ENCODE data around the gene MED26. TPM values are rescaled to one million over a fixed set of nuclear protein-coding genes. Genes with fewer than 3 reads are reported as not detected.
A peak's percentile ranks its signal among the peaks of the same experiment; 100 is the strongest.
"Not testable (repeated sequence)": the region's sequence is repeated elsewhere in the genome, so short reads cannot be mapped to it uniquely, and the experiment has no call there.

Gene MED26
- total RNA-seq = 6.3 TPM

- peak; percentile 96 for ATAC-seq
Observed at GRCh38 chr19:16628183-16628983, at the start of gene MED26. MED26 (minus strand) TSS chr19:16628204; CDS start chr19:16627943, 261 bp downstream.

DNA sequence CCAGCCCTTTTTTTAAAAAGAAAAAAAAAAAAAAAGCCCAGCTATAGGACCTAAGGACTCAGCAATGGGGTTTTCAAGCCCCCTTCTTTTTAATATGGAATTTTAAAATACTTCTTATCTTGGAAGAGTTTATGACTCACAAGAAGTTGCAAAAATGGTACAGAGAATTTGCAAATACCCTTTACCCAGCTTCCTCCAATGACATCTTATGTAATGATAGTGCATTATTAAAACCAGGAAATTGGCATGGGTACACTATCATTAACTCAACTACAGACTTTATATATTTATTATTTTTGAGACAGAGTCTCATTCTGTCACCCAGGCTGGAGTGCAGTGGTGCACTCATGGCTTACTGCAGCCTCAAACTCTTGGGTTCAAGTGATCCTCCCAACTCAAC is 49.1 kb upstream of the MED26 start:
- peak; percentile 62 for ATAC-seq

- peak; percentile 85 for ATAC-seq
Observed at GRCh38 chr19:16676101-16676798, 48.2 kb upstream of the MED26 start.

DNA sequence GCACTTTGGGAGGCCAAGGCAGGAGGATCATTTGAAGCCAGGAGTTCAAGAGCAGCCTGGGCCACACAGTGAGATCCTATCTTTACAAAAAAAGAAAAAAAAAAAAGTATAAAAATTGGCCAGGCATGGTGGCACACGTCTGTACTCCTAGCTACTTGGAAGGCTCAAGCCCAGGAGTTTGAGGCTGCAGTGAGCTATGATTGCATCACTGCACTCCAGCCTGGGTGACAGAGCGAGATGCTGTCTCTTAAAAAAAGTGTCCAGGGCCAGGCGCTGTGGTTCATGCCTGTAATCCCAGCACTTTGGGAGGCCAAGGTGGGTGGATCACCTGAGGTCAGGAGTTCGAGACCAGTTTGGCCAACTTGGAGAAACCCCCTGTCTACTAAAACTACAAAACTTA is 45.8 kb upstream of the MED26 start:
- not testable (repeated sequence) for ATAC-seq

DNA sequence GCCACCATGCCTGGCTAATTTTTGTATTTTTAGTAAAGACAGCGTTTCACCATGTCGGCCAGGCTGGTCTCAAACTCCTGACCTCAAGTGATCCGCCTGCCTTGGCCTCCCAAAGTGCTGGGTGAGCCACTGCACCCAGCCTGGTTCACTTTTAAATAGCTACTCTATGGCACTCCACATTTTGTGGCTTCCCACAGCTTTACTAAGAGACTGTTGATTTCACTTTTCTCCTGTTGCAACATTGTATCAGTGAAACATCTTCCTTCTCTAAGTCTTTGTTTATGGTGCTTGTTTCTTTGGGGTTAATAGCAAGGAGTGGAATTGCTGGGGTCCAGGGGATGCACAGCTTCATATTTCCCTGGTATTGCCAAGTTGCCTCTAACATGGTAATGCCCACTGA is 45.2 kb upstream of the MED26 start:
- no peak for ATAC-seq

DNA sequence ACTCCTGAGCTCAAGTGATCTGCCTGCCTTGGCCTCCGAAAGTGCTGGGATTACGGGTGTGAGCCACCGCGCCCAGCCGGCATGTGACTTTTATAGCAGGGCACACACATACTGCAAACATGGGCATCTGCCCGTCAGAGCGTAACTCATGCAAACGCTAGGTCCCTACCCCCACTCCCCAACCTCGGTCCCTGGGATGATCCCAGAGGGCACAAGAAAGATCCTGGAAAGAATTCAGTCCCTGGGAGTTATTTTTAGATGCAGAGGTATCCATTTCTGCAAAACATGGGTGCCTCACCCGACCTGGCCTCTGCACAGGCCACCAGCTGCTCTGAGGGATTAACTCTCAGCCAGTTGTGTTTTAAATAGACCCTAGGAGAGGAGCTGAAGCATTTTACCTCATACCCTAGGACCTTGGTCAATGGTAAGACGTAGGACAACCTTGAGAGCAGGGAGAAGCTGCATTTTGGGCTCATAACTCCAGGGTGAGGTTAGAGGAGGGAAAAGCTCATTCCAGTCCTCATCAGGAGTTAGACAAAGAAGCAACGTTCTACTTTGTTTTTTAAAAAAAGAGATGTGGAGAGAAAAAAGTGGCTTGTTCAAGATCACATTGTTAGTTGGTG is 43.8 kb upstream of the MED26 start:
- no peak for ATAC-seq

DNA sequence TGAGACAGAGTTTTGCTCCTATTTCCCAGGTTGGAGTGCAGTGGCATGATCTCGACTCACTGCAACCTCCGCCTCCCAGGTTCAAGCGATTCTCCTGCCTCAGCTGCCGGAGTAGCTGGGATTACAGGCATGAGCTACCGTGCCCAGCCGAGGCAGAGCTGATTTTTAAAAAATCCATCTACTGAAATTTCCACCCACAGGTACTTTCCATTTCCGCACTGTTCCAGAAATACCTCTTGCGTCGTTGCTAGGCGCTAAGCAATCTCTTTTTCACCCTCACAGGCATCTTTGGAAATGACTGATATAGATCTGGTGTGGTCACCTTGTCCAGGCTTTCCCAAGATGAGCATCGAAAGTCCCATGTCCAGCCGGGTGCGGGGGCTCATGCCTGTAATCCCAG is 42.3 kb upstream of the MED26 start:
- no peak for ATAC-seq

GRCh38 chr19:16668702-16669101 is 40.7 kb upstream of the MED26 start:
- not testable (repeated sequence) for ATAC-seq

- ATAC-seq = no peak
Observed at GRCh38 chr19:16668176-16668575, 40.2 kb upstream of the MED26 start.

DNA sequence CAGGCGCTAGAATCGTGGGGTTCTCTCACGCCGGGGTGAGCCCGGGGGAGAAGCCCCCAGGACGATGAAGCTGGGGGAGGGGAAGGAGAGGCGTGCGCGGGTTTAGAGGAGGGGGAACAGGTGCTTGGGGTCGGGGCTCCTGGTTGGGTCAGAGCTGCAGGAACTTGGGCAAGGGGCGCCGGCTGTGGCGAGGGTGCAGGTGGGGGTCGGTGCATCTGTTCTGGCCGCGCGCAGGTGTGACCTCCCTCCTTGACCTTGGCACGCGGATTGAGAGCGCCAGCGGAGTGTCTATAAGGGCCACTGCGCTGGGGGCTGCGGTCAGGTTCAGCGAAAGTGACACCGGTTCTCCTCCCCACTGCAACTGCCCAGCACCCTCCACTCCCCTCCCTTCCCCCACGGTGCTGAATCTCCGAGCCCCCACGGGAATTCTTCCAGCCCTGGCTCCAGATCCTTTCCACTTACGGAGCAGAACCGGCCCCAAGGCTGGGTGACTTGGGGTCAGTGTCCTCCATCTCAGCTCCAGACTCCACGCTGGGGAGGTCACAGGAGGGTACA is 33.6 kb upstream of the MED26 start:
- ATAC-seq = no peak

DNA sequence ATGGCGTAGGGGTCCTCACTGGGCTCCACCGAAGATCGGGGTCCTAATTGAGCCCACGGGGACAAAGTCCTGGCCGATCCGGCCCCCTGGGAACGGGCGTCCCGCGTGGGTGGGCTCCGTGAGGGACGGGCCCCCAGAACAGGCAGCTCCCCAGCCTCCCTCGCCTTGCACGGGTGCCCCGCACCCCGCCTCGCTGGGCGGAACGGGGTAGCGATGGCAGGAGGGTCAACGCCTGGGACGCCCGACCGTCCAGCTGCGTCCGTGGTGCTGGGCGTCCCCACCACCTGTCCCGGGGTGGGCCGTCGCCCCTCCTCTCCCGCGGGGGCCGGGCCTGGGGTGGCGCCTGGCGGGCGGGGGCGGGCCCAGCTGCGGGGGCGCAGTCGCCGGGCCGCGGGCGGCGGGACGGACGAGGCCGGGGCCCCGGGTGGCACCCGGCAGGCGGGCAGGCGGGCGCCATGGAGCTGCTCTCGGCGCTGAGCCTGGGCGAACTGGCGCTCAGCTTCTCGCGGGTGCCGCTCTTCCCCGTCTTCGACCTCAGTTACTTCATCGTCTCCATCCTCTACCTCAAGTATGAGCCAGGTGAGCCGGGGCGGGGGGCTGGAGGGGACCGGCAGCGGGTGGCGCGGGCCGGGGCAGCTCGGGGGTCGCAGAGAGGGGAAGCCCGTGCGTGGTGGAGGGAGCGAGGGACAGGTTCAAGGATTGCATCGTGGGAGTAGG is 32.9 kb upstream of the MED26 start, which contains the start of gene TMEM38A:
TSS of gene TMEM38A (plus strand) at position 377 of the 717 bp plus-strand sequence. CDS start at position 456, 79 bp downstream.
- peak; percentile 24 for ATAC-seq

- peak; percentile 98 for ATAC-seq
Observed at GRCh38 chr19:16659832-16660708, 32.1 kb upstream of the MED26 start, which contains the start of gene SMIM7. SMIM7 (minus strand) TSS chr19:16660144; CDS start chr19:16660110, 34 bp downstream.

- ATAC-seq = no peak
Observed at GRCh38 chr19:16659464-16659831, 31.4 kb upstream of the MED26 start.

GRCh38 chr19:16657384-16657783 is 29.4 kb upstream of the MED26 start:
- no peak for ATAC-seq

- no peak for ATAC-seq
Observed at GRCh38 chr19:16655727-16656126, 27.7 kb upstream of the MED26 start.

GRCh38 chr19:16654627-16655026 is 26.6 kb upstream of the MED26 start:
- peak; percentile 48 for ATAC-seq

DNA sequence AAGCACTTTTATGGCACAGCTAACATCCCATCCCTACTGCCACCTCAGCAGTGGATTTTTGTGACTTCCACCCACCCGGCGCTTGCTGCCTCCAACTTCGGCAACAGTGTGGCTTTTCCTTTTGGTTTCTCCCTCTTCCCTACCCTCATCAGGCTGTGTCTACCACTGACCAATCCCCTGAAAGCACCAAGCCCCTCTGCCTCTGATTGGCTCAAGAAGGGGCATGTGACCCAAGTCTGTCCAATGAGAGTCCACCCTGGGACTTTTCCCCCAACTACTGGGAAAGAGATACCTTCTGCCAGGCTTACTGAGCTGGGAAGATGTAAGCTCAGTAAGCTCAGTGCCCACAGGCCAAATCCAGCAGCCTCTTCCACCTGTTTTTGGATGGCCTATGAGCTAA is 26.1 kb upstream of the MED26 start:
- ATAC-seq = no peak

DNA sequence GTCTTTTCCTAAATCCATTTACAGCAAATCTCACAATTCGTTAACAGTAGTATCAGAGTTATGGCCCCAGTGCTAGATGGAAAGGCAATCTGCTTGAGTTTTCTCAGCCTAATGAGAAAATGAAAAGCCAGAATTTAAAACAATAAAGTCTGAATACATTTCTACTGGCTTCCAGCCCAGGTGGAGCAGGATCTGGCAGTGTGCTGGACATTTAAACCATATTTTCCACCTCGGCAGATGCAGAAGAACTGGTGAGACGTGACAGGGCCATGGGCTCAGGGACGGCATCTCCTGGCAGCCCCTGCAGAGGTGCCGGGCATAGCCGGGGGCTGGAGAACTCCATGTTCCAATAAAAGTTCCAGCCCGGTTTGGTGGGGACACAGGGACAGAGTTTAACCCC is 24.9 kb upstream of the MED26 start:
- ATAC-seq = no peak

DNA sequence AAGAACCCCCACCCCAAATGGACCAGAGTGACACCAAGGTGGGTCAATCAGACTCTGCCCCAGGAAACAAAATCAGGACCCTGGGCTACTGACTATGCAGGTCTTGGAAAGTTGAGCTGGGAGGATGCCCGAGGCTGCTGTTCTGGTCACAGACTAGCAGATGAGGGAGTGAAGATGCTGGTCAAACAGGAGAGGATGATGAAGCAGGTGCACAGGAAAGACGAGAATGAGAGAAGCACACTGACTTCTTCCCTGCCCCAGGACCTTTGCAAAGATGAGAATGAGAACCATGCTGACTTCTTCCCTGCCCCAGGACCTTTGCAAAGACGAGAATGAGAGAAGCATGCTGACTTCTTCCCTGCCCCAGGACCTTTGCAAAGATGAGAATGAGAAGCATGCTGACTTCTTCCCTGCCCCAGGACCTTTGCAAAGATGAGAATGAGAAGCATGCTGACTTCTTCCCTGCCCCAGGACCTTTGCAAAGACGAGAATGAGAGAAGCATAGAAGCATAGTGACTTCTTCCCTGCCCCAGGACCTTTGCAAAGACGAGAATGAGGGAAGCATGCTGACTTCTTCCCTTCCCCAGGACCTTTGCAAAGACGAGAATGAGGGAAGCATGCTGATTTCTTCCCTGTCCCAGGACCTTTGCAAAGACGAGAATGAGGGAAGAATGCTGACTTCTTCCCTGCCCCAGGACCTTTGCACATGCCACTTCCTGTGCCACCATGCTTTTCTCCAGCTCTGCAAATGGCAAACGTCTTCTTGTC is 23.6 kb upstream of the MED26 start:
- not testable (repeated sequence) for ATAC-seq

- no peak for ATAC-seq
Observed at GRCh38 chr19:16650821-16651220, 22.8 kb upstream of the MED26 start.

- ATAC-seq = peak; percentile 42
Observed at GRCh38 chr19:16649734-16650133, 21.7 kb upstream of the MED26 start.

Measured in esophagus mucosa (tissue), 1 donor.